K562 (cell line): Measurements from ENCODE around the gene CDHR1.

Source experiments
- CTCF ChIP-seq, 3 experiments: IDR thresholded peaks in 2 of 3; conservative IDR thresholded peaks in 1 of 3; 2 replicates each; pipeline ENCODE4 v1.5.1; 2011 to 2012; ENCODE audit warnings: low read length in 3 of 3, mild to moderate bottlenecking in 3 of 3, control low read depth in 2 of 3, improper control_type of control experiment in 1 of 3, inconsistent platforms in 1 of 3, low read depth in 1 of 3, mixed read lengths in 1 of 3, moderate library complexity in 1 of 3; ENCODE audit not compliant: insufficient read depth in 2 of 3
- EGR1 ChIP-seq: fragments of 450-650 bp; conservative IDR thresholded peaks from 2 replicates; pipeline ENCODE4 v1.6.1; 2017; ENCODE audit warnings: mild to moderate bottlenecking
- FOXJ3 ChIP-seq: sonication (generic); formaldehyde crosslinking; IDR thresholded peaks from 2 replicates; pipeline ENCODE4 v1.4.0; 2020; ENCODE audit warnings: mild to moderate bottlenecking, missing genetic modification reagents
- MAX ChIP-seq: sonication (generic); formaldehyde crosslinking; IDR thresholded peaks from 2 replicates; pipeline ENCODE4 v1.9.0; 2022; ENCODE audit warnings: mild to moderate bottlenecking, missing genetic modification reagents
- NONO ChIP-seq, 2 experiments: fragments of 200-400 bp in 1 of 2; fragments of 450-650 bp in 1 of 2; formaldehyde crosslinking in 1 of 2; IDR thresholded peaks; 2 replicates each; pipeline ENCODE4 v1.6.1; 2017; ENCODE audit warnings: low read depth in 2 of 2, mild to moderate bottlenecking in 2 of 2, moderate library complexity in 2 of 2, low read length in 1 of 2
- PRDM10 ChIP-seq: fragments of 450-650 bp; IDR thresholded peaks from 2 replicates; pipeline ENCODE4 v1.6.1; 2018; ENCODE audit not compliant: partially characterized antibody
- SNAPC5 ChIP-seq: fragments of 250-450 bp; sonication (Bioruptor Pico); IDR thresholded peaks from 2 replicates; pipeline ENCODE4 v1.8.0; 2021; ENCODE audit warnings: moderate library complexity, mild to moderate bottlenecking, inconsistent platforms
- SP2 ChIP-seq: IDR thresholded peaks from 2 replicates; pipeline ENCODE4 v1.6.1; 2011; ENCODE audit warnings: mild to moderate bottlenecking, low read depth, low read length, moderate library complexity; ENCODE audit not compliant: poor library complexity, severe bottlenecking; ENCODE audit errors: extremely low read depth
- ZBTB8A ChIP-seq: fragments of 450-650 bp; IDR thresholded peaks from 2 replicates; pipeline ENCODE4 v1.6.1; 2018; ENCODE audit warnings: mild to moderate bottlenecking, moderate library complexity; ENCODE audit not compliant: partially characterized antibody
- ZFX ChIP-seq: sonication (generic); formaldehyde crosslinking; IDR thresholded peaks from 2 replicates; pipeline ENCODE4 v1.8.0; 2022; ENCODE audit warnings: mild to moderate bottlenecking, missing genetic modification reagents, moderate library complexity
- ZKSCAN8 ChIP-seq: fragments of 200-800 bp; sonication (Bioruptor generic); IDR thresholded peaks from 2 replicates; pipeline ENCODE4 v1.6.1; 2016; ENCODE audit warnings: missing genetic modification characterization, missing compliant biosample characterization
- ZNF239 ChIP-seq: fragments of 250-450 bp; sonication (Bioruptor Pico); IDR thresholded peaks from 2 replicates; pipeline ENCODE4 v1.4.0; 2020; ENCODE audit warnings: mild to moderate bottlenecking

GRCh38 chr10:84178160-84178609 lies 16.2 kb upstream of the CDHR1 start:
- TF ChIP-seq EGR1 (no peak), ZBTB8A (no peak), NONO (IDR thresholded peaks at IDR 0.05; ENCODE audit: low read depth in 2 of 2, low read length in 1 of 2) (no peak), SP2 (no peak), ZKSCAN8 (CRISPR knock-in tag) (no peak), MAX (no peak), SNAPC5 (CRISPR knock-in tag) (no peak), ZFX (no peak), ZNF239 (CRISPR knock-in tag) (no peak), FOXJ3 (CRISPR knock-in tag) (no peak), CTCF (IDR thresholded peaks at IDR 0.05 in 2 of 3, conservative IDR thresholded peaks at IDR 0.05 in 1 of 3; ENCODE audit: insufficient read depth in 2 of 3, low read depth in 1 of 3, low read length in 3 of 3) (no peak), PRDM10 (no peak)
